Transverse colon (tissue), 4 donors: ENCODE measurements around the gene SEMA4D. TPM values are rescaled to one million over a fixed set of nuclear protein-coding genes. Genes with fewer than 3 reads are reported as not detected.

Experiments
- DNase-seq: peaks from one replicate; pipeline ENCODE4 v3.0.0-alpha.2; 2019
- H3K27ac ChIP-seq, 4 donors: fragments of 200-600 bp; sonication (generic); 2 replicates each; pipeline ENCODE4 v1.5.1; 2016 to 2018; ENCODE audit warnings: inconsistent platforms in 4 of 4
- H3K27me3 ChIP-seq: fragments of 200-600 bp; sonication (generic); 2 replicates; pipeline ENCODE4 v1.5.1; 2017; ENCODE audit warnings: inconsistent platforms
- H3K36me3 ChIP-seq, 4 donors: fragments of 200-600 bp; sonication (generic); 2 replicates each; pipeline ENCODE4 v1.5.1; 2017 to 2019; ENCODE audit warnings: inconsistent platforms in 4 of 4
- H3K4me1 ChIP-seq, 4 donors: fragments of 200-600 bp; sonication (generic); 2 replicates each; pipeline ENCODE4 v1.5.1; 2017 to 2020; ENCODE audit warnings: inconsistent platforms in 4 of 4
- H3K4me3 ChIP-seq, 4 donors: fragments of 200-600 bp; sonication (generic); 1 replicate in 1 of 4; 2 replicates in 3 of 4; pipeline versions ENCODE4 v1.5.1 to v1.6.1; 2017 to 2019; ENCODE audit warnings: inconsistent platforms in 4 of 4
- H3K9me3 ChIP-seq, 2 donors: fragments of 200-600 bp; sonication (generic); 2 replicates each; pipeline ENCODE4 v1.5.1; 2017 to 2019; ENCODE audit warnings: inconsistent platforms in 2 of 2
- CTCF ChIP-seq, 5 experiments: fragments of 200-600 bp in 3 of 5; fragments of 450-650 bp in 2 of 5; sonication (generic) in 3 of 5; IDR thresholded peaks; 1 replicate in 2 of 5; 2 replicates in 3 of 5; pipeline ENCODE4 v1.5.1; 2016 to 2017; ENCODE audit warnings: antibody characterized with exemption in 5 of 5, inconsistent platforms in 3 of 5, mild to moderate bottlenecking in 2 of 5, moderate library complexity in 1 of 5
- EP300 ChIP-seq: sonication (generic); formaldehyde crosslinking; IDR thresholded peaks from one replicate; pipeline ENCODE4 v1.6.1; 2017; ENCODE audit warnings: antibody characterized with exemption, low read depth
- POLR2A ChIP-seq: fragments of 450-650 bp; IDR thresholded peaks from one replicate; pipeline ENCODE4 v1.6.1; 2016; ENCODE audit warnings: antibody characterized with exemption, mild to moderate bottlenecking, moderate library complexity
- POLR2AphosphoS5 ChIP-seq, 3 donors: sonication (generic); formaldehyde crosslinking; IDR thresholded peaks; one replicate each; pipeline ENCODE4 v1.6.1; 2016; ENCODE audit warnings: antibody characterized with exemption in 3 of 3
- WGBS, 2 donors: methylation state at CpG; one replicate each; pipeline ENCODE4 v1.1.5; 2018; ENCODE audit warnings: low coverage in 1 of 2; 5-methylcytosine and 5-hydroxymethylcytosine counted together
- in situ Hi-C, 4 donors: fragments of 200-750 bp; cut with MboI; loops; one replicate each; pipeline versions ENCODE4 v1.15.0 to v1.15.1; 2017; ENCODE audit warnings: low sequenced_read_pairs in 3 of 4, low pct_ligation_motif_present in 1 of 4, low pct_unique_long_range_greater_than_20kb in 1 of 4
- intact Hi-C: fragments of 100-400 bp; cut with DNase I; formaldehyde crosslinking; loops from one replicate; pipeline ENCODE4 v1.15.1; 2023; ENCODE audit warnings: low total_unique reads
- total RNA-seq, 4 donors: library from RNA; depleted of rRNA; stranded (reverse); fragments of >200 nt; gene quantifications; one replicate each; pipeline ENCODE4 v1.1.0, GENCODE V29; 2016

SEMA4D gene
- total RNA-seq, 4 donors from 2014 or later = 8.7 to 29.1 (median 14.5) TPM

DNA sequence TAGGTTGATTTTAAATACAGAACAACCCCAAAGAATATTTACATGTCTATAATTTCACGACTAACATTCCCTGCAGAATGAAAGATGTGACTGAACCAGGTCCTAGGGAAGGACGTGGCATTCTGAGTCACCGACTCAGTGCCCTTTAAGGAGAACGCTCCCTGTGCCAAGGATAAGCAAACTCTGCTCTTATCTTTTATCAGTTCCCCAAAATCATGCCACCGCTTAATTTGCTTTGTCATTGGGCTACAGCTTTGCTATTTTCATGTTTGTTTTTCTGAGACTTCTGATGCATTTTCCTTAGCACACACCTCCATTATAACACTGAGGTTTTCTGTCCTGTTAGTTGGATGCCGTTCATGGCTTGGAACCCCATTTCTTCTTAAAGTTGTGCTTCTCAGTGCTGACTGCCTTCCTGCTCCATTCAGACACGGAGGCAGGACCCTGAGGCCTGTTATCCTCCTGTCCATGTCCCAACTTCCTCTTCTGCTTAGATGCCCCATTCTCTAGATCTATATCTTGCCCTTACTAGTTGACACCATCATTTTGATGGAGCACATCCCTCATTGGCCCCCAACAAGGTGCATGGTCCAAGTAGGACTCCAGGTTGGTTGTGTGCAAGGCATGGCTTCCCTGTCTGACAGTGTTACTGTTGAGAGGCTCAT is 11.2 kb upstream of the SEMA4D start:
- Histone ChIP-seq H3K27ac (no peak overlapping the region), H3K4me1 (peaks cover 0 to 5% (median 0%) of the 10 kb centered on the region in 4 donors), H3K4me3 (no peak overlapping the region), H3K36me3 (no peaks in the 10 kb centered on the region), H3K9me3 (no peaks in the 10 kb centered on the region), H3K27me3 (no peaks in the 10 kb centered on the region)
- WGBS, 2 donors = 81 to 82% methylated on average over 7 of the region's 7 CpGs
- intact Hi-C loops = no loop called here
- in situ Hi-C loops = no loop called here
- TF ChIP-seq CTCF (IDR thresholded peaks at IDR 0.05) (no peak), POLR2AphosphoS5 (IDR thresholded peaks at IDR 0.05) (no peak), POLR2A (no peak), EP300 (no peak)
- no peak for DNase-seq

DNA sequence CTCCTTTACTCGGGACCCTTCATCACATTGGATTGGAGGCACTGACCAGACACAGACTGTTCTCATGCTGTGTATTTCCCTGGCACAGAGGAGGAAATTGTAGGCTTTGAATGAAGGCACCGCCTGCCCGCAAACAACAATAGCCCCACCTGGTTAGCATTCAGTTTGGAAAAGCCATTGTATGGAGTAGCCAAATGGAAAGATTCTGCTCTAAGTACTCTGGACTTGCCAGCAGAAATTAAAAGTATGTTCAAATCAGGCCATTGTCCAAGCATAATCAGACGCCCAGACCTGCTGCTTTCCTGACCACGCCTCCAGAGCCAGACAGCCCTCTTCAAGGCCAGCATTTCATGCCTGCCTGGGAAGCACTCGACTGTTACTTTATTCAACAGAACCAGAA is 8.0 kb upstream of the SEMA4D start:
- no peak for TF ChIP-seq POLR2AphosphoS5 (IDR thresholded peaks at IDR 0.05)
- TF ChIP-seq EP300 = no peak
- TF ChIP-seq CTCF (IDR thresholded peaks at IDR 0.05) = no peak
- TF ChIP-seq POLR2A = no peak
- Histone ChIP-seq H3K36me3 (no peaks in the 10 kb centered on the region), H3K9me3 (no peaks in the 10 kb centered on the region), H3K4me1 (peaks cover 0 to 5% (median 0%) of the 10 kb centered on the region in 4 donors), H3K27me3 (no peaks in the 10 kb centered on the region), H3K27ac (no peak overlapping the region), H3K4me3 (no peak overlapping the region)
- intact Hi-C loops (no loop called here), in situ Hi-C loops (no loop called here)
- 14 to 40% methylated on average over 1 to 6 of the region's 6 CpGs for WGBS, 2 donors
- no peak for DNase-seq

DNA sequence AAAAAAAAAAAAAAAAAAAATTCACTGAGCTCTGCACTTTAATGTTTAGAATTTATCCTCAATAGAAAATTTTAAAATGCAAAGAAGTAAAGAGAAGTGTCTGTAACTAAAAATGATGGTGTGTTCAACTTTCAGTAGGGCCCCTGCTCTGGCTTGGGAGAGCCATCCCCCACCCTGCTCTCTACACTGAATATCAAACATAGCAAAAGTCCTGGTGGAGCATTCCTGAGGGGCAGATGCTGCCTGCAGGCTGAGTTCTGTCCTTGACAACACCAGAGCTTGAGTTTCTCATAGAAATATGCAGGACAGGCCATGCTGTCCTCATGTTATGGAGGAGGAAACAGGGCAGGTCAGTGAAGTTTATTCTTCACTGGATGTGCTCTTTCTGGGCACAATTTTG is 7.1 kb upstream of the SEMA4D start:
- no peak for DNase-seq
- TF ChIP-seq CTCF (IDR thresholded peaks at IDR 0.05) (no peak), POLR2AphosphoS5 (IDR thresholded peaks at IDR 0.05) (no peak), POLR2A (no peak), EP300 (no peak)
- Histone ChIP-seq H3K4me3 (no peak overlapping the region), H3K9me3 (no peaks in the 10 kb centered on the region), H3K27me3 (no peaks in the 10 kb centered on the region), H3K4me1 (peaks cover 0 to 5% (median 0%) of the 10 kb centered on the region in 4 donors), H3K36me3 (no peaks in the 10 kb centered on the region), H3K27ac (no peak overlapping the region)
- in situ Hi-C loops (no loop called here), intact Hi-C loops (no loop called here)

- H3K4me1 ChIP-seq = peaks cover 0 to 17% (median 3%) of the 10 kb centered on the region in 4 donors
- H3K27me3 ChIP-seq = no peaks in the 10 kb centered on the region
- in situ Hi-C loops (no loop called here), intact Hi-C loops (no loop called here)
- no peak overlapping the region for H3K4me3 ChIP-seq
- 60 to 70% methylated on average over 5 of the region's 5 CpGs for WGBS, 2 donors
- TF ChIP-seq POLR2AphosphoS5 (IDR thresholded peaks at IDR 0.05) = no peak
- no peak for TF ChIP-seq CTCF (IDR thresholded peaks at IDR 0.05)
- TF ChIP-seq EP300 = no peak
- TF ChIP-seq POLR2A = no peak
- no peaks in the 10 kb centered on the region for H3K36me3 ChIP-seq
- H3K27ac ChIP-seq = no peak overlapping the region
- no peak for DNase-seq
- H3K9me3 ChIP-seq = no peaks in the 10 kb centered on the region
These were observed 4.8 kb upstream of the SEMA4D start for GRCh38 chr9:89502671-89503070.
